Neuronal stem cell (in vitro differentiated cells): Measurements from ENCODE around the gene RABGGTA.
A peak's percentile ranks its signal among the peaks of the same experiment; 100 is the strongest.

ENCODE experiments used
- DNase-seq: peaks from one replicate; pipeline ENCODE4 v3.0.0-alpha.2; 2013; ENCODE audit warnings: low spot score
- H2AFZ ChIP-seq: one replicate; pipeline ENCODE4 v1.6.1; 2013; ENCODE audit warnings: mild to moderate bottlenecking, low read length, inconsistent platforms
- H2AK5ac ChIP-seq: 2 replicates; pipeline ENCODE4 v1.6.1; 2013; ENCODE audit warnings: low read depth, mild to moderate bottlenecking, inconsistent platforms, low read length, moderate library complexity, mixed read lengths
- H2BK120ac ChIP-seq: 2 replicates; pipeline ENCODE4 v1.6.1; 2013; ENCODE audit warnings: low read depth, mild to moderate bottlenecking, inconsistent platforms, low read length, moderate library complexity, mixed read lengths
- H2BK12ac ChIP-seq: one replicate; pipeline ENCODE4 v1.6.1; 2013; ENCODE audit warnings: low read length, inconsistent platforms
- H2BK15ac ChIP-seq: 2 replicates; pipeline ENCODE4 v1.6.1; 2013; ENCODE audit warnings: mild to moderate bottlenecking, low read length, inconsistent platforms, mixed read lengths
- H2BK5ac ChIP-seq: one replicate; pipeline ENCODE4 v1.6.1; 2013; ENCODE audit warnings: inconsistent platforms, mild to moderate bottlenecking, low read length, moderate library complexity
- H3K14ac ChIP-seq: one replicate; pipeline ENCODE4 v1.6.1; 2013; ENCODE audit warnings: low read length, inconsistent platforms
- H3K18ac ChIP-seq: 2 replicates; pipeline ENCODE4 v1.6.1; 2013; ENCODE audit warnings: low read length, inconsistent platforms
- H3K23ac ChIP-seq: 2 replicates; pipeline ENCODE4 v1.6.1; 2013; ENCODE audit warnings: low read depth, mild to moderate bottlenecking, mixed read lengths, low read length, inconsistent platforms; ENCODE audit not compliant: poor library complexity
- H3K27ac ChIP-seq: replicated peaks from 3 replicates; pipeline ENCODE4 v1.5.1; 2013; ENCODE audit warnings: low read length, inconsistent platforms
- H3K27me3 ChIP-seq, 3 experiments: 2 replicates each; pipeline ENCODE4 v1.6.1; 2013; ENCODE audit warnings: low read length in 3 of 3, mild to moderate bottlenecking in 2 of 3, inconsistent platforms in 1 of 3, low read depth in 1 of 3, mixed read lengths in 1 of 3, moderate library complexity in 1 of 3; ENCODE audit not compliant: control insufficient read depth in 3 of 3, insufficient read depth in 3 of 3
- H3K36me3 ChIP-seq, 2 donors: replicated peaks in 1 of 2; 2 replicates each; pipeline ENCODE4 v1.6.1; 2013; ENCODE audit warnings: low read length in 2 of 2; ENCODE audit not compliant: control insufficient read depth in 2 of 2, insufficient read depth in 2 of 2
- H3K4ac ChIP-seq: 2 replicates; pipeline ENCODE4 v1.6.1; 2013; ENCODE audit warnings: inconsistent platforms, mild to moderate bottlenecking, low read length, moderate library complexity
- H3K4me1 ChIP-seq, 2 donors: 1 replicate in 1 of 2; 2 replicates in 1 of 2; pipeline ENCODE4 v1.6.1; 2013; ENCODE audit warnings: low read length in 2 of 2, low read depth in 1 of 2; ENCODE audit not compliant: control insufficient read depth in 2 of 2, insufficient read depth in 1 of 2
- H3K4me2 ChIP-seq: one replicate; pipeline ENCODE4 v1.6.1; 2013; ENCODE audit warnings: mild to moderate bottlenecking, low read length, inconsistent platforms; ENCODE audit not compliant: insufficient read depth, poor library complexity, severe bottlenecking
- H3K4me3 ChIP-seq, 2 donors: 2 replicates each; pipeline ENCODE4 v1.5.1; 2013; ENCODE audit warnings: low read length in 2 of 2, mild to moderate bottlenecking in 2 of 2, inconsistent platforms in 1 of 2, moderate library complexity in 1 of 2
- H3K79me1 ChIP-seq: one replicate; pipeline ENCODE4 v1.6.1; 2013; ENCODE audit warnings: low read depth, mild to moderate bottlenecking, inconsistent platforms, low read length, moderate library complexity
- H3K9ac ChIP-seq: one replicate; pipeline ENCODE4 v1.6.1; 2013; ENCODE audit warnings: mild to moderate bottlenecking, low read depth, low read length, inconsistent platforms; ENCODE audit not compliant: poor library complexity
- H3K9me3 ChIP-seq, 2 donors: replicated peaks in 1 of 2; 2 replicates each; pipeline versions ENCODE3 to v1.6.1; 2013; ENCODE audit warnings: low read length in 2 of 2, mild to moderate bottlenecking in 2 of 2, inconsistent platforms in 1 of 2, low read depth in 1 of 2, mixed read lengths in 1 of 2, moderate library complexity in 1 of 2; ENCODE audit not compliant: control insufficient read depth in 2 of 2, insufficient read depth in 1 of 2
- H4K8ac ChIP-seq: one replicate; pipeline ENCODE4 v1.6.1; 2013; ENCODE audit warnings: low read depth, mild to moderate bottlenecking, inconsistent platforms, low read length, moderate library complexity
- H4K91ac ChIP-seq: one replicate; pipeline ENCODE4 v1.6.1; 2013; ENCODE audit warnings: low read length, low read depth, mild to moderate bottlenecking, inconsistent platforms; ENCODE audit not compliant: poor library complexity
- WGBS, 2 donors: extraction: QIAGEN DNeasy Blood & Tissue Kit; methylation state at CpG; one replicate each; pipeline ENCODE4 v1.1.7; 2013; ENCODE audit warnings: missing lambda C conversion rate in 2 of 2, mixed read lengths in 1 of 2; ENCODE audit not compliant: insufficient read length in 2 of 2, insufficient replicate concordance in 1 of 2; ENCODE audit errors: extremely low coverage in 2 of 2; 5-methylcytosine and 5-hydroxymethylcytosine counted together

RABGGTA gene

DNA sequence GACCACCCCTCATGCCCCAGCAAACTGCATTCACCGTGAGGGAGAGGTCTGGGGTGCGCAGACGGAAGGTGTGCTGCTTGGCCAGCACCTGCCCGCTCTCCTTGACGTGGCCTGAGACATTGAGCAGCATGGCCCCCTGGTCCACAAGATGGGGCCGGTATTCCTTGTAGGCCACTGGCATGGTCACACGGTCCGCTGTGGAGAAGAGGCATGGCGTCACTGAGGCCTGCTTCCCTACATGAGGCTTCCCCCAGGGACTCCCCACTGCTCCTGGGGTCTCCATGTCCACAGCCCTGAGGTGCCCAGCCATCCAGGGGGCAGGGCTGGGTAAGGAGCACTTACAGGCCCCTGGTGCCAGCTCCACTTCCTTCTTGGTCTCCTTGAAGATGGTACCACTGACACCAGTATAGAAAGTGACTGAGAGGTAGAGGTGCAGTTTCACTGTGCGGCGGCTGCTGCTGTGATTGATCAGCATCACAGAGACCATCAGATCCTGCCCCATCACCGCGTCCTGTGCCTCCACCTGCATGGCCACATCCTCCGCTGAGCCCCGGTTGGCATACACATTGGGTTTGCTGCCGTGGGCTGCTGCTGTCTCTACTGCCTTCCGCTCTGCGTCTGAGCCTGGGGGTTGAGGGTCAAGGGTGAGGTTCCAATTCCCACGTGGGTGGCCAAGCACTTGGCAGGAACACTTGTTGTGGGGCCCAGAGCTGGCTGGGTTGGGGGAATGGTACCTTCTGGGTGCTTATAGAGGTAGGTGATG is 16.6 kb downstream of the RABGGTA start:
- Histone ChIP-seq H3K4ac (peak overlapping the region; percentile 12), H4K8ac (peak overlapping the region; percentile 26), H2BK120ac (no peak overlapping the region), H4K91ac (peak overlapping the region; percentile 79), H2AK5ac (no peak overlapping the region), H2BK5ac (peak overlapping the region; percentile 57), H2AFZ (no peak overlapping the region), H3K4me3 (no peak overlapping the region), H3K9ac (peak overlapping the region; percentile 3), H3K14ac (no peak overlapping the region), H3K79me1 (peaks cover 1% of the 10 kb centered on the region), H3K27me3 (no peaks in the 10 kb centered on the region), H2BK12ac (no peak overlapping the region), H3K23ac (peak overlapping the region; percentile 90), H3K9me3 (no peaks in the 10 kb centered on the region), H3K36me3 (no peaks in the 10 kb centered on the region), H3K27ac (no peak overlapping the region), H3K18ac (no peak overlapping the region), H2BK15ac (peak overlapping the region; percentile 34), H3K4me2 (no peak overlapping the region), H3K4me1 (no peaks in the 10 kb centered on the region)
- no peak for DNase-seq
- no CpG with 5 or more reads among the region's 19 CpGs for WGBS, 2 donors

DNA sequence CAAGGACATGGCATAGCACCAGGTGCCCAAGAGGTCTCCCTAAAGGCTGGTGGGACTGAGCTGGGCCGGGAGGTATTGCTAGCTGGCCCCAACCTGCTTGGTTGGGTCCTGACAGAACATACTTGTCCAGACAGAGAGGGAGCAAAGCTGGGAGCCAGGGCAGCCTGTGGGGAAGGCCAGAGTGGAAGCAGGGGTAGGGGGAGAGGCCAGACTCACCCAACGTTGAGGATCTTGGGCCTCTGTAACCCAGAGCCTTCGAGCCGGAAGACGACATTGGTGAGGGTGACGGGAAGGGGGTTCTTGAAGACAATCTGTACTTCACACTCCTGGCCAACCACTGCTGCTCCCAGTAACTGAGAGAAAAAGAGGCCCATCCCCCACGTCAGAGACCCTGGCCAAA is 17.5 kb downstream of the RABGGTA start:
- H2BK15ac ChIP-seq = no peak overlapping the region
- peaks cover 1% of the 10 kb centered on the region for H3K79me1 ChIP-seq
- no peak overlapping the region for H3K23ac ChIP-seq
- no peak overlapping the region for H3K14ac ChIP-seq
- H2BK12ac ChIP-seq = no peak overlapping the region
- no peak overlapping the region for H2BK120ac ChIP-seq
- no peak overlapping the region for H3K9ac ChIP-seq
- no peak overlapping the region for H4K91ac ChIP-seq
- no peak overlapping the region for H3K4me3 ChIP-seq
- H4K8ac ChIP-seq = no peak overlapping the region
- no CpG with 5 or more reads among the region's 7 CpGs for WGBS, 2 donors
- no peaks in the 10 kb centered on the region for H3K27me3 ChIP-seq
- H3K27ac ChIP-seq = no peak overlapping the region
- H3K4ac ChIP-seq = no peak overlapping the region
- H3K36me3 ChIP-seq = no peaks in the 10 kb centered on the region
- no peak overlapping the region for H3K18ac ChIP-seq
- H2AFZ ChIP-seq = no peak overlapping the region
- H2BK5ac ChIP-seq = no peak overlapping the region
- H3K4me1 ChIP-seq = no peaks in the 10 kb centered on the region
- no peak for DNase-seq
- H3K9me3 ChIP-seq = no peaks in the 10 kb centered on the region
- no peak overlapping the region for H2AK5ac ChIP-seq
- H3K4me2 ChIP-seq = no peak overlapping the region

- Histone ChIP-seq H2BK12ac (no peak overlapping the region), H2BK120ac (no peak overlapping the region), H2AFZ (no peak overlapping the region), H3K4me2 (no peak overlapping the region), H2AK5ac (no peak overlapping the region), H3K23ac (no peak overlapping the region), H3K27ac (no peak overlapping the region), H3K36me3 (no peaks in the 10 kb centered on the region), H3K79me1 (peaks cover 1% of the 10 kb centered on the region), H3K4me3 (no peak overlapping the region), H4K8ac (no peak overlapping the region), H3K4me1 (no peaks in the 10 kb centered on the region), H3K9me3 (no peaks in the 10 kb centered on the region), H2BK15ac (no peak overlapping the region), H3K18ac (no peak overlapping the region), H3K4ac (no peak overlapping the region), H4K91ac (no peak overlapping the region), H3K14ac (no peak overlapping the region), H2BK5ac (no peak overlapping the region), H3K27me3 (no peaks in the 10 kb centered on the region), H3K9ac (no peak overlapping the region)
- no CpG with 5 or more reads among the region's 11 CpGs for WGBS, 2 donors
- no peak for DNase-seq
Measured at GRCh38 chr14:24252289-24253124, 18.9 kb downstream of the RABGGTA start.

DNA sequence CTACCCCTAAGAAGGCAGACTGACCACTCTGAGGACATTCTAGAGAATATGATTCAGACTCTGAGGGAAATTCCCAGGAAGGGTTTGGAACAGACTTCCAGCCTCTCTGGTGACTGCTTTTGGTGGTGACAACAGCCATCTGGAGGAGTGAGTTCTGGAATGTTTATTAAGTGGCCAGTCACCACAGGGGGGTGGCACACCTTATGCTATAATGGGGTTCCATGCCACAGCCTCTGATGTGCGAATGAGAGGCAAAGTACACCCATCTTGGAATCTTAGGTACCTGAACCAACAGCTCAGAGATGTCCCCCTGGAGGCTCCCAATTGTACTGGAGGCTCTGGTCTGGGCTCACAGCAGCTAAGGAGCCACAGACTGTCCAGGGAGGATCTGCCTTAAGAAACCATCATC is 19.5 kb downstream of the RABGGTA start:
- Histone ChIP-seq H4K91ac (no peak overlapping the region), H3K79me1 (peaks cover 1% of the 10 kb centered on the region), H2BK12ac (no peak overlapping the region), H3K4me1 (no peaks in the 10 kb centered on the region), H3K4me2 (no peak overlapping the region), H3K27ac (no peak overlapping the region), H3K18ac (no peak overlapping the region), H2BK120ac (no peak overlapping the region), H3K14ac (no peak overlapping the region), H3K27me3 (no peaks in the 10 kb centered on the region), H3K23ac (no peak overlapping the region), H4K8ac (no peak overlapping the region), H3K9me3 (no peaks in the 10 kb centered on the region), H3K9ac (no peak overlapping the region), H2BK15ac (no peak overlapping the region), H2AK5ac (no peak overlapping the region), H3K4ac (no peak overlapping the region), H2BK5ac (no peak overlapping the region), H3K36me3 (no peaks in the 10 kb centered on the region), H2AFZ (no peak overlapping the region), H3K4me3 (no peak overlapping the region)
- WGBS, 2 donors = no CpG with 5 or more reads among the region's 1 CpG
- DNase-seq = no peak
